Effector CD4-positive, alpha-beta T cell (primary cell): Measurements from ENCODE around the gene SCN7A.
"Not testable (repeated sequence)": the region's sequence is repeated elsewhere in the genome, so short reads cannot be mapped to it uniquely, and the experiment has no call there.

Experiments used
- DNase-seq: peaks from one replicate; pipeline ENCODE4 v3.0.0-alpha.2; 2020

SCN7A gene

DNA sequence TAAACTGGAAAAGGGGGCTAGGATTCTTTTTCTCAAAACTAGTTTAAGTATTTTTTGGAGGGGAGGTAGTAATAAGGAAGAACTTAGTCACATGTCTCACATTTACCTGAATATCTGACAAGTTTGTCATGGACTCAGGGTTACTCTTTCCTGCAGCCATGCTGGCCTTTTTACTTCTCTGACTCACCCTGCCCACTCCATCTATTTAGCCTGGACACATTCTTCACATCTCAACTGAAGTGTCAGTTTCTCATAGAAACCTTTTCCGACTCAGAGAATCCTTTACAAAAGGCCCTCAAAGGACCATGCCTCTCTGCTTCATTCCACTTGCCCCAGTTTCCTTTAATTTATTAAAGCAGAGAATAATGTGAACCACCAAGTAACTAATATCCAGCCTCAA lies 42.6 kb downstream of the SCN7A start:
- no peak for DNase-seq

- DNase-seq: no peak
These were observed 44.6 kb downstream of the SCN7A start for GRCh38 chr2:166449439-166449838.

GRCh38 chr2:166448106-166448505 lies 45.9 kb downstream of the SCN7A start:
- DNase-seq: no peak

DNA sequence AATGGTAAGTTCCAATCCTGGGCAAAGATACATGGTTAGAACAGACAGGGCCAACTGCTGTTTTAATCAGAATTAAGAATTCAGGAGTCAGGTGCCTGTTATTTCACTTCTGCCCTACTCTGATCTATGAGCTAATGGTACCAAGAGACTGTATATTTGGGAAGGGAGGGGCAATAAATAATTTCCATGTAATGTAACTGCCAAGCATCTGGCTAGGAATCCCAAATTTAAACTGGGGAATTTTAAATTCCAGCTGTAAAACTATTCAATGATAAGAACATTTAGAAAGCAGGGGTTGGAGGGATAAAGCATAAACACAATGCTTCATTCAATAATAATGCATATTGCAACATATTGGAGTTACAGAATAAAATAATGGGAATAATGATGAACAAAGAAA lies 49.7 kb downstream of the SCN7A start:
- DNase-seq: no peak

- DNase-seq: no peak
These were observed 53.7 kb downstream of the SCN7A start for GRCh38 chr2:166440313-166440712.

GRCh38 chr2:166439078-166439477 lies 55.0 kb downstream of the SCN7A start:
- DNase-seq: no peak

- no peak for DNase-seq
These were observed 57.1 kb downstream of the SCN7A start for GRCh38 chr2:166436976-166437375.

- DNase-seq: no peak
These were observed 57.9 kb downstream of the SCN7A start for GRCh38 chr2:166436189-166436588.

- DNase-seq: no peak
These were observed 59.6 kb downstream of the SCN7A start for GRCh38 chr2:166434491-166434890.

GRCh38 chr2:166433457-166433856 lies 60.6 kb downstream of the SCN7A start:
- DNase-seq: no peak

DNA sequence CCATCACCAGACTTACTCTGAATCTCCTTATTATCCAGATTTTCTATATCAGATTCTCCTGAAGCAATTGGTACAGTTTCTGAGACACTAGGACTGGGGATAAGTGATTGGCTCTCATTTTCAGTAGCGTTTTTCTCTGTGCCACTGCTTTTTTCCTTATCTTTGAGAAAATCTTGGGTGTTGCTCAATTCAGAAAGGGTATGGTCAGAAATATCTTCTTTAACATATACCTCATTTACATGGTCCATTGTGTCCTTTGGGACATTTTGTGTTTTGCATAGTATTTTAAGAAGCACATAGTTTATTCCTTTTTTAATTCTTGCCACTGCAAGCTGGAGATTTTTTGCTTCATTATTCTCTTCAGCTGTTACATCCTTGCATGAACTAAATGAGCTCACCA lies 61.7 kb downstream of the SCN7A start:
- no peak for DNase-seq

- no peak for DNase-seq
These were observed 69.2 kb downstream of the SCN7A start for GRCh38 chr2:166424841-166425240.

GRCh38 chr2:166419616-166419934 lies 74.5 kb downstream of the SCN7A start:
- DNase-seq: no peak

- DNase-seq: no peak
These were observed 75.0 kb downstream of the SCN7A start for GRCh38 chr2:166418853-166419615.

GRCh38 chr2:166417669-166418068 lies 76.4 kb downstream of the SCN7A start:
- no peak for DNase-seq

- no peak for DNase-seq
These were observed 80.8 kb downstream of the SCN7A start for GRCh38 chr2:166413255-166413654.

GRCh38 chr2:166411473-166412230 lies 82.4 kb downstream of the SCN7A start:
- DNase-seq: no peak

- DNase-seq: no peak
These were observed 83.1 kb downstream of the SCN7A start for GRCh38 chr2:166410828-166411472.

DNA sequence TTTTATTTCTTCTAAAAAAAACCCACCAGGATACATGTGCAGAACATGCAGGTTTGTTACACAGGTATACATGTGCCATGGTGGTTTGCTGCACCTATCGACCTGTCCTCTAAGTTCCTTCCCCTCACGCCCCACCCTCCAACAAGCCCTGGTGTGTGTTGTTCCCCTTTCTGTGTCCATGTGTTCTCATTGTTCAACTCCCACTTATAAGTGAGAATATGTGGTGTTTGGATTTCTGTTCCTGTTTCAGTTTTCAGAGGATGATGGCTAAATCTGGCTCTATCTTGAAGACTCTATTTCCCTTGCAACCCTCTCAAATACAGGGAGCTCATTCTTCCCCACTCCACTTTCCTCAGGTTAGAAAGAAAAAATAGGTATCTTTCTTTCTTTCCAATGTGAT lies 86.3 kb downstream of the SCN7A start:
- DNase-seq: not testable (repeated sequence)

DNA sequence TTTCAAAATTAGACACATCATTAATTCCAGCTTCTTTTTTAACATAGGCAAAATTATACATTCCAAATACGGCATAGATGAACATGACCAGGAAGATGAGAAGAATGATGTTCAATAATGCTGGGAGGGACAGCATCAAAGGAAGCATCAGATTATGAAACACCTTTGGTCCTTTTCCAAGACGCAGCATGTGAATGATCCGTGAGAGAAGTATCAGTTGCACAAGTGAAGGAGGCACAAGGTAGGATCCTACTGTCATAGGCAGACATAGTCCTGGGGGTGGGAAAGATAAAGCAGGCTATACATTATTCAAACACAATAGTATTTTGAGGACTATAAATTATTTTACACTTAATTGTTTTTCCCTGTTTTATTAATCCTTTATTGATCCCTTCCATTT lies 87.7 kb downstream of the SCN7A start:
- no peak for DNase-seq

GRCh38 chr2:166405569-166405926 lies 88.5 kb downstream of the SCN7A start:
- no peak for DNase-seq

- no peak for DNase-seq
These were observed 89.0 kb downstream of the SCN7A start for GRCh38 chr2:166404831-166405568.

GRCh38 chr2:166394245-166394644 lies 99.8 kb downstream of the SCN7A start:
- DNase-seq: no peak
